ENCODE measurements around the gene ETV5. TPM values are rescaled to one million over a fixed set of nuclear protein-coding genes. Genes with fewer than 3 reads are reported as not detected.

Gene ETV5
- total RNA-seq, 4 donors from 2014 or later = 6.6 to 12.4 (median 9.5) TPM

DNA sequence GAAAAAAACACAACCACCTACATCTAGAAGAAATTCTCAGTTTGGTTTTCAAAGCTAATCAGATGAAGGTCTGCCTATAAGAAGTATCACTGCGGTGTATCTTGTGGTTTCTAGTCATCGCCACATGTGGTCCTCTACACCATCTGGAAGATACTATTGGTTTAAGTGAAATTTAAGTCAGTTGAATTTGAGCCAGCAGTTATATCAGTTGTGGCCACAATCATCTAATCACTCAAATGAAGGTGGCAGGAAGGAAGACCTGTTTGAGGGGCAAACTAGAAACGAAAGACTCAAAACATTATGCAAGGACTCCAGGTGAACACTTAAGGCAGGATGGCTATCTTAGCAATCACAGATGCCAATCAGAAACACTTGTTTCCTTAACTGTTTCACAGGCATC lies 48.7 kb downstream of the ETV5 start:
- no peak for DNase-seq (ENCODE audit: extremely low spot score)
- WGBS = 90% methylated on average over 3 of the region's 3 CpGs
- Histone ChIP-seq H3K36me3 (peaks cover 8 to 72% (median 23%) of the 10 kb centered on the region in 4 donors), H3K27ac (replicated peaks in 1 of 4) (no peak overlapping the region), H3K27me3 (no peaks in the 10 kb centered on the region), H3K4me1 (no peaks in the 10 kb centered on the region), H3K9me3 (no peaks in the 10 kb centered on the region), H3K4me3 (no peak overlapping the region)
- TF ChIP-seq EP300 (IDR thresholded peaks at IDR 0.05) (no peak), POLR2A (IDR thresholded peaks at IDR 0.05; ENCODE audit: low read depth) (no peak), CTCF (IDR thresholded peaks at IDR 0.05) (no peak), POLR2AphosphoS5 (IDR thresholded peaks at IDR 0.05) (no peak)
- intact Hi-C loops (cut with DNase I) = no loop called here

- TF ChIP-seq POLR2A (IDR thresholded peaks at IDR 0.05; ENCODE audit: low read depth) = no peak
- TF ChIP-seq CTCF (IDR thresholded peaks at IDR 0.05) = no peak
- no peak for TF ChIP-seq EP300 (IDR thresholded peaks at IDR 0.05)
- TF ChIP-seq POLR2AphosphoS5 (IDR thresholded peaks at IDR 0.05) = no peak
- no peak overlapping the region for H3K27ac ChIP-seq (replicated peaks in 1 of 4)
- intact Hi-C loops (cut with DNase I) = no loop called here
- no peaks in the 10 kb centered on the region for H3K4me1 ChIP-seq
- no peak overlapping the region for H3K4me3 ChIP-seq
- H3K27me3 ChIP-seq = no peaks in the 10 kb centered on the region
- peaks cover 3 to 72% (median 19%) of the 10 kb centered on the region in 4 donors for H3K36me3 ChIP-seq
- 90% methylated on average over 6 of the region's 6 CpGs for WGBS
- DNase-seq (ENCODE audit: extremely low spot score) = no peak
- H3K9me3 ChIP-seq = no peaks in the 10 kb centered on the region
These were observed 49.7 kb downstream of the ETV5 start for GRCh38 chr3:186059192-186059591.

- no peak for DNase-seq (ENCODE audit: extremely low spot score)
- peaks cover 3 to 63% (median 17%) of the 10 kb centered on the region in 4 donors for H3K36me3 ChIP-seq
These were observed 50.7 kb downstream of the ETV5 start for GRCh38 chr3:186058225-186058624.

GRCh38 chr3:186057594-186057993 lies 51.3 kb downstream of the ETV5 start:
- Histone ChIP-seq H3K27ac (replicated peaks in 1 of 4) (no peak overlapping the region), H3K27me3 (no peaks in the 10 kb centered on the region), H3K36me3 (peaks cover 3 to 60% (median 17%) of the 10 kb centered on the region in 4 donors), H3K4me3 (no peak overlapping the region), H3K4me1 (no peaks in the 10 kb centered on the region), H3K9me3 (no peaks in the 10 kb centered on the region)
- TF ChIP-seq POLR2A (IDR thresholded peaks at IDR 0.05; ENCODE audit: low read depth) = no peak
- no peak for TF ChIP-seq EP300 (IDR thresholded peaks at IDR 0.05)
- no peak for TF ChIP-seq POLR2AphosphoS5 (IDR thresholded peaks at IDR 0.05)
- TF ChIP-seq CTCF (IDR thresholded peaks at IDR 0.05) = no peak
- intact Hi-C loops (cut with DNase I) = no loop called here
- 89% methylated on average over 4 of the region's 4 CpGs for WGBS
- no peak for DNase-seq (ENCODE audit: extremely low spot score)

More at GRCh38 chr3:186058225-186058624, 50.7 kb downstream of the ETV5 start:
- no peak for TF ChIP-seq EP300 (IDR thresholded peaks at IDR 0.05)
- TF ChIP-seq POLR2A (IDR thresholded peaks at IDR 0.05; ENCODE audit: low read depth) = no peak
- no peak for TF ChIP-seq CTCF (IDR thresholded peaks at IDR 0.05)
- no peak for TF ChIP-seq POLR2AphosphoS5 (IDR thresholded peaks at IDR 0.05)
- no peaks in the 10 kb centered on the region for H3K9me3 ChIP-seq
- WGBS = 98% methylated on average over 6 of the region's 6 CpGs
- intact Hi-C loops (cut with DNase I) = no loop called here
- H3K4me1 ChIP-seq = no peaks in the 10 kb centered on the region
- H3K4me3 ChIP-seq = no peak overlapping the region
- H3K27me3 ChIP-seq = no peaks in the 10 kb centered on the region
- H3K27ac ChIP-seq (replicated peaks in 1 of 4) = no peak overlapping the region

DNA sequence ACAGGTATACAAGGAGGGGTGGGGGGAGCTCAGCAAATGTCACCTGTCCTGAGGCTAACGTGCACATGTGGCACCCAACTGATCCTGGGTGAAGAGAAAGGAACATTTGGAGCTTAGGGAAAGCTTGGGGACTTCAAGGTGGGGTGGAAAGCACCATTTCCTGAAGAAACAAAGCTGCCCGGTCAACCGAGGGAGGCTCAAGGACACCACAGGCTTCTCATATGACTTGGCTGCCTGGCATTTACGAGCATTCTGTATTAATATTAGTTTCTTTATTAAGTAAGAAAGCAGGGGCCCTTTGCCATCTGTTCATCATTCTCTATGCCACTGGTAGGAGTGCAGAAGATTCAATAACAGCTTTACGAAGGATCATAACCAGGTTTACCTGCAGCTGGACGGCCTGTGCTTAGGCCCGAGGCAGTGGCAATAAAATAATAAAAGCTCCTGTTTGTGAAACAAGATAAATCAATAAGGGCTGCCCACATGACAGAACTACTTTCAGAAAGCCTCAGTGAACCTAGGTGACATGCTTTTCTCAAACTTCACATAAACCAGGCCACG lies 54.0 kb downstream of the ETV5 start:
- no peak for DNase-seq (ENCODE audit: extremely low spot score)
- Histone ChIP-seq H3K27me3 (no peaks in the 10 kb centered on the region), H3K4me3 (no peak overlapping the region), H3K4me1 (no peaks in the 10 kb centered on the region), H3K9me3 (no peaks in the 10 kb centered on the region), H3K27ac (replicated peaks in 1 of 4) (no peak overlapping the region), H3K36me3 (peaks cover 8 to 74% (median 34%) of the 10 kb centered on the region in 4 donors)
- TF ChIP-seq CTCF (IDR thresholded peaks at IDR 0.05) (no peak), EP300 (IDR thresholded peaks at IDR 0.05) (no peak), POLR2A (IDR thresholded peaks at IDR 0.05; ENCODE audit: low read depth) (no peak), POLR2AphosphoS5 (IDR thresholded peaks at IDR 0.05) (no peak)
- intact Hi-C loops (cut with DNase I) = no loop called here
- WGBS = 92% methylated on average over 8 of the region's 8 CpGs
